DMS53 (cell line): ENCODE data around the gene SRD5A1.

Source experiments
- DNase-seq: peaks from one replicate; lab custom pipeline; 2025; lab: John Stamatoyannopoulos, UW

The SRD5A1 gene, protein sequence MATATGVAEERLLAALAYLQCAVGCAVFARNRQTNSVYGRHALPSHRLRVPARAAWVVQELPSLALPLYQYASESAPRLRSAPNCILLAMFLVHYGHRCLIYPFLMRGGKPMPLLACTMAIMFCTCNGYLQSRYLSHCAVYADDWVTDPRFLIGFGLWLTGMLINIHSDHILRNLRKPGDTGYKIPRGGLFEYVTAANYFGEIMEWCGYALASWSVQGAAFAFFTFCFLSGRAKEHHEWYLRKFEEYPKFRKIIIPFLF

DNA sequence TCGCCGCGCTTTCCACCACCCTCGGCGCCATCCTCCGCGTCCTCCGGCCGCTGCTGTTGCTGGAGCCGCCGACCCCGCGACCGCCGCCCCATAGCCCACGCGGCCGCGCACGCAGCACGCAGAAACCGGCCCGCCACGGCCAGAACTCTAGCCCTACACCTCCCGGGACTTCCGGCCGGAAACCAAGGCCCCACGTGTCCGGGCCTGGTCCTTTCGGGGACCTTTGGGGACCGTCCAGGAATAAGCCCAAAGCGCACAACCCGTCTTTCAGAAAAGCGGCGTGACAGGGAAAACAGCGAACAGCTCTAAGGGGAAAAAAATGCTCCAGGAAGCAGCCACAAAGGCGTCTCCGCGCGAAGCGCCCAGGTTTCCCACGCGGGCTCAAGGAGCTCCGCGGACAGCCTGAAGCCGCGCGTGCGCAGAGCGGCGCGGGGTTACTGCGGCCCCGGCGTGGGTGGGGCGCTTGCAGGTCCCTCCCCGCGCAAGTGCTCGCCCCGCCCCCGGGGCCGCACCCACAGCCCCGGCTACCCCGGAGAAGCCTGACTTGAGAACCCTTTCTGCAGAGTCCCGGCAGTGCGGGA, at the start of gene SRD5A1, which contains the start of gene NSUN2:
Gene SRD5A1 (plus strand): TSS at position 553 of the 581 bp plus-strand sequence. CDS start 137 bp downstream, outside the sequence.
Gene NSUN2 (minus strand): TSS at position 157 of the 581 bp plus-strand sequence. CDS start 65 bp downstream, at position 92.
- peak; percentile 97 for DNase-seq

DNA sequence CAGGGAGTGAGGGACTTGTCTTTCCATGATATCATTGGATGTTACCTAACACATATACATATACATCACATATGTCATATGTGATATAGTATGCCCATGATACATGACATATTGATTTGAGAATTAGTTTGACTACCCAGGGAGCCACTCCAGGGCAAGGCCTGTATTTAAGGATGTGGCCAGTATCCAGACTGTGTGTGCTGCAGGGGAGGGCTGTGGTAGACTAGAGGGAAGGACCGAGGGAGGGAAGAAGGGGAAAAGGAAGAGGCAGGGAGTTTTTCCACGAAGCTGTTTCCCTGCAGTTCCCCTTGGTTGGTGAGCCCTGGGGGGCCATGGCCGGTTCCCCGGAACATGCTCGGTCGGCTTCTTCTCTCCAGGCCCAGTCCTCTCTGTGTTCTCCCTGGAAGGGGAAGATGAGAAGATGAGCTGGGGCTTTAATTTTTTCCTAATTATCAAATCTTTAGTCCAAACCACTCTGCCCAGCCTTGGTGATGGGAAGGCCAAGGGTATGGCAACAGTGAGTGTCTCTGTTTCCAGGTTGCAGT, 49.1 kb upstream of the SRD5A1 start:
- DNase-seq = no peak

DNA sequence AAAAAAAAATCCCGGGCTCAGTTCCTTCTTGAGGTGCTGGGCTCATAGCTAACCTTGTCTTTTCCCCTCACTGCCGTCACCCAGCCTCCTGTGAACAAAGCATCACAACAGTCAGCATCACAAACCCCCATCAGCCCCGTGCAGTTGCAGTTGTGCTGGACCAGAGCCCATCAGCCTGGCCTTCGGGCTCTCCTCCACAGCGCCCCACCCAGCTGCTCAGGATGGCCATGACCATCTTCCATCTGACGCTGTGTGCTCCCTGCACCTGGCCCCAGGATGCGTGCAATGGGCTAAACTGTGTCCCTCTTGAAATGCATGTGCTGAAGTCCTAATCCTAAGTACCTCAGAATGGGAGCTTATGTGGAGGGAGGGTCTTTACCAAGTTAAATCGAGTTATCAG, 48.5 kb upstream of the SRD5A1 start:
- DNase-seq = no peak

DNA sequence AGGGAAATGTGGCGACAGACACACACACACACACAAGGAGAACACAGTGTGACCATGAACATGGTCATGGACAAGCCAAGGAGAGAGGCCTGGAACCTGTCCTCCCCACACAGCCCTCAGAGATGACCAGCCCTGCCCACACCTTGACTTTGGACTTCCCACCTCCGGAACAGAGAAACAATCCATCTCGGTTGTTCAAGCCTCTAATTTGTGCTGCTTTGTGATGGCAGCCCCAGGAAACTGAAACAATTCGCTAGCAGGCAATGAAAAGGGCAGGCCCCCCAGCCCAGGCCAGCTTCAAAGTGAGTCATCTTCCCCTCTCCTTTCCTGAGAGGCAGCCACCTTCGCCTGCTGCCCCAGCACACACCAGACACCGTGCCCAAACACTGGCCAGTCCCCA, 48.1 kb upstream of the SRD5A1 start:
- DNase-seq = no peak

DNA sequence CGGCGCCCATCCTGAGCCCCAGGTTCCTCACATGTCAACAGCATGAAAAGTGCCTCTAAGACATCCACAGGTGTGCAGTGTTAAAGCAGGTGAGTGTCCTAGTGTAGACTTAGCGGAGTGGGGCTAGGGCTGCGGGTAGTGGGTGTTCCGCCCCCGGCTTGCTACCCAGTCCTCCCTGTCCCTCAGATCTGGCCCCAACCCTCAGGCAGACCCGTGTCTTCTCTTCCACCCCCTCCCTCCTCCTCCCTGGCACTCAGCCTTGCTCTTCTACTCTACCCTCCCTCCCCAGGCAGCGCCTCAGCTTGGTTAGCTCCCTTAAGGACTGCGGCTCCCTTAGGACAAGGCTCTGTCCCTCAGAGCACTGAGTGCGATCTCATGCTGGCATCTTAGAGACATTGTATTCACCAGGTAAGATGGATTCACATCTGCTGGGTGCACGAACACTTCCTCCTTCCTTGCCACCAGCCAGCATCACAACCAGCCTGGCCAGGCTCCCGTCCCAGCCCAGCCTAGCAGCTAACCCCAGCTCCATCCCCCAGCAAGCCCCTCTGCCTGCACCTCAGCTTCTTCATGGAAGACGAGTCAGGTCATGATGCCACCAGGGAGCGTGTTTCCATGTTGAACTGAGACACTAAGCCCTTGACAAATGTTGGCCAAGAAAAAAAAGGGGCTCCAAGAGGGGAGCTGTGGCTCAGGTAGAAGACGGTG, 47.1 kb upstream of the SRD5A1 start:
- DNase-seq = no peak

DNA sequence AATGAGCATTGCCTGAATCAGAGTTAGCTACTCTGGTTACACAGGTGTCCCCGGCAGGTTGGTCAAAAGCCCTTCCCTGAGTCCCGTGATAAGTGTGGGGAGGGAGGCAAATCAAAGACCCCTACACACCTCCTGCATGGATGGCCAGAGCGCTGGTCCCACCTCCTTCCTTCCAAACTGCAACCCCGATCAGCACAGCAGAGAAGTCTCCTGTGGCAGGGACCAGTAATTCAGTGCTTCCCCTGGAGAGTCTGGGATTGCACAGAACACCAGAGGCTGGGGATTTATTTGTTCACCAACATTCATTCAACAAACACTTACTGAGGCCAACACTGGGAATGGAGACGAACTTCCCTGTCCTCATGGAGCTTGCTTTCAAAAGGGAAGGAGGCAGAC, 46.6 kb upstream of the SRD5A1 start:
- no peak for DNase-seq

DNA sequence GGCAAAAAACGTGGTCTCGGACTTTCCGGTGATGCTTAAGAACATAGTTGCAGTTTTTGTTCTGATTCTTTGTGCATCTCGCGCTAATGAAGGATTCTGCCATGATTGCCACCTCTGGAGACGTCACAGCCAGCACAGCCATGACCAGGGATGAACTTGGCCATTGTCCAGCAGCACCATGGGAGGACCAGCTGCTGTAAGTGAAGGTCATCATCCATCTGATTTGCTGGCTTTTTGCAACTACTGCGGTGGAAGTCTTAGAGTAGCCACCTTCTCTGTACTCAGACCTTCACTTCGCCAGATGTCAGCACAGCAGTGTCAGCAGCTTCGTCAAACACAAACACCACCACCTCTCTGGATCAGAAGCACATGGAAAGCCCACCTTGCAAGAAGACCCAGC, 46.1 kb upstream of the SRD5A1 start:
- peak; percentile 14 for DNase-seq

DNA sequence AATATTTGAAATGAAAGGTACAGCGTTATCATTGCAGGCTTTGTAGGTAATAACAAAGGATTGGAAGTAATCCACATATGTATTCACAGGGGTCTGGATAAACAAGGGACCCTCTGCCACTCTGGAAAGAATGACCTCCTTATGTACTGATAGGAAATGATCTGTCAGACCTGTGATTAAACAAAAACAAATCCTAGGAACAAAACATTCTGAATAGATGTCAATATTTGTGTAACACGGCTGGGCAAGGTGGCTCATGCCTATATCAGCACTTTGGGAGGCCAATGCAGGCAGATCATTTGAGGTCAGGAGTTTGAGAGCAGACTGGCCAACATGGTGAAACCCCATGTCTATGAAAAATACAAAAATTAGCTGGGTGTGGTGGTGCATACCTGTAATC, 42.7 kb upstream of the SRD5A1 start:
- DNase-seq = peak; percentile 38

DNA sequence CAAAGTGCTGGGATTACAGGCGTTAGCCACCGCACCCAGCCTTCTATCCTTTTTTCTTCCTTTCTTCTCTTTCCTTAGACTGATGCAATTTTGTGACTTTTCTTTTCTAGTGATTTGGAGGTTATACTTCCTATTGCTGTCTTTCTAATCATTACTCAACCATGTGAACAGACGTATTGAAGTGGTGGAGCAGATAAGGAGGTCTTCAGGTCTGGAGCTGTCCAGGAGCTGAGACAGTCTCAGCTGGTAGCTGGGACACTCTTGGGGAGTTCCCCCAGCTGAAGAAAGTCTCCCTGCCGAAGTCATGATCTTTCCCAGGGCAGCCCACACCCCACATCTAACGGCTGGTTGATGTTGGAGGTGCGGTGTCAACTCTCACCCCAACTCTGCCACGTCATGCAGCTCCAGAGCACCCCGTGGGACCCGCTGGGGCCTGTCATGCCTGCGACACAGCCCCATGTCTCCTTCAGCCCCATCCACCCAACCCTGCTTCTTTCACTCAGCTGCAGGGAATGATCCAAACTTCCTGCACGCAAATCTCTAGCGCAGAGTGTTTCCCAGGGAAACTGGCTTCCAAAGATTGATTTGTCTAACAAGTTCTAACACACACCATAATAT, 41.5 kb upstream of the SRD5A1 start:
- no peak for DNase-seq

DNA sequence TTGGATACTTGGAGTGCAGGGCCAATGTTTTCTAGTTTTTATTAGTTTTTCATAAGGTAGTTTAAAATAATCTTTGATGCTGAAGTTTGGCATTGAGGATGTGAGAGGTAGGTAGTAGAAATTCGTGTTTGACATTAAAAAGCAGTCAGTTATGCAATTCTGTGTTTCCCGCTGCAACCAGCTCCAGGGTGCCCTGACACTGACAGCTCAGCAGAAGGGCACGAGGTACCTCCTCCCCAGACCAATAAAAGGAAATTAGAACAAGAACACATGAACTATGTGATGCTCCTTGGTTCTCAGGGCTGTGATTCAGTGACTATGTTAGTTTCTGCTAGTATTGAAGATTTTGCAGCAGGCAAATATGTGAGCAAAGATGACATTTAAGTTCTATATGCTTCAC, 40.6 kb upstream of the SRD5A1 start:
- no peak for DNase-seq

DNA sequence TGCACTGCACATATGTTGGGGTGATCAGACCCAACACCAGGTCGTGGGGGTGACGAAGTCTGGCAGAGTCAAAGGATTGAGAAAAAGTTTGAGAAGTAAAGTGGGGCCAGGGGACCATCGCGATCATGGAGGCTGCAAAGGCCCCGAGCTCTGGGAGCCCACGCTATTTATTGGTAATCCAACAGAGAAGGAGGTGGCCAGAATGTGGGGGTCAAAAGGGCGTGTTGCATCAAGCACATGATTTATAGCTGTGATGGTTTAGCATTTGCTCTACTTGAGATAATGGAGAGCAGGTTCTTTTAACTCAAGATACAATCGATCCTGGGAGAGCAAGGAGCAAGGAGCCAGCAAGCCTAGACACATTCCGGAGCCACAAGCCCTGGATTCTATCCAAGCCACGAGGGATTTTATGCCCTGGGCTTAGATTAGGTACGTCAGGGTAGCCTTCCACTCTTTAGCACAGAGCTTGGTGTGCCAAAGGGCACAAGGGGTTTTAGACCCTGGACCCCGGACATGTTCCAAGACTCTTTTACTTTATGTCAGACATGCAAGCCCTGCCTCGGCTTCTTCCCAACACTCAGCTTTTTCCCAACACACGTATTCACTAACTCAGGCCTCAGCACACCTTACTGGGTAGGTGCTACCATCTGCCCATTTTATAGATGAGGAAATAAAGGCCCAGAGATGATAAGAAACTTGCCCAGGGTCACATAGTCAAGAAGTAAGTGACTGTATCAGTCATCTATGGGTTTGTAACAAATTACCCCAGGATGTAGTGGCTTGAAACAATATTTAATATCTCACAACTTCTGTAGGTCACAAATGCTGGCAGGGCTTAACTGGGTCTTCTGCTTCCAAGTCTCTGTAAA, 39.9 kb upstream of the SRD5A1 start:
- no peak for DNase-seq

DNA sequence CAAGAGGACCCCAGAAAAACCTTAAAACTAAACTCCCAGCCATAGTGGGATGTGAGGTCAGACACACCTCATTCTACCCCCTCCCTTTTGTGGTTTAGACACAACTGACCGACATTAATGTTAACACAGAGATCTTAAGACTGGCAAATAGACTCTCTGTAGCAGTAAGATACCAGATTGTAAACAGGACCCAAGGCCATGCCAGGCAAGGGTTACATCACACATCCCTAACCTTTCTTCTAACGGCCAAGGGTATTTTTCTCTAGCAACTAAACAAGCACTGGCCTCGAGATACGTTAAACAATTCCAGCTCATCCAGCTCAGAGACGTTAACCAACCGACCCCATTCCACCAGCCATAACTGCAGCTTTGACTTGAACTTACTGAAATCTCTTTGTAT, 39.2 kb upstream of the SRD5A1 start:
- DNase-seq = no peak

DNA sequence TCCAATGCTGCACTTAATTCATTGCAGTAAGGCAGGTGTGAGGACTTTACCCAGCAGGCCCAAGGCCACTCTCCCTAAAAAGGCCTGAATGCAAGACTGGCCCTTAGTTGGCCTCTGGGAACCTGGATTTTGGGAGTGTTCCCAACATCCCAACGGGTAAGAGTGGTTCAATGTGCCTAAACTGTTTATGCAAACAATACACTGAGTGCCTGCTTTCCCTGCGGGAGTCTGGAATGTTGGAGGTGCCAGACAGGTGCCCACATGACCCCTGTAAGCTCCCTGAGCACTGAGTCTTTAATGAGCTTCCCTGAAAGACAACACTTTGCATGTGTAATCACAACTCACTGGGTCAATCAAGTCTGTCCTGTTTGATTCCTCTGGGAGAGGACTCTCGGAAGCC, 37.8 kb upstream of the SRD5A1 start:
- no peak for DNase-seq

DNA sequence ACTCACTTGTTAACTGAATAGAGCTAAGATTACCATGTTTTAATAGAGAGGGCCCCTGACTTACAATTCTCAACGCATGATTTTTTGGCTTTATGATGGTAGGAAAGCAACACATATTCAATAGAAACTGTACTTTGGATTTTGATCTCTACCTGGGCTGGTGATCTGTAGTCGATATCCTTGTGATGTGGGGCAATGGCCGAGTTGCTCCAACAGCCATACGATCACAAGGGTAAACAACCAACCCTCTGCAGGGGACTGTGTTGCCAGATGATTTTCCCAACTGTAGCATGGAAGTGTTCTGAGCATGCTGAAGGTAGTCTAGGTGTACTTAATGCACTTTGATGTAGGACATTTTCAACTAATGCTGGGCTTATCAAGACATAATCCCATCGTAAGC, 36.9 kb upstream of the SRD5A1 start:
- DNase-seq = no peak

DNA sequence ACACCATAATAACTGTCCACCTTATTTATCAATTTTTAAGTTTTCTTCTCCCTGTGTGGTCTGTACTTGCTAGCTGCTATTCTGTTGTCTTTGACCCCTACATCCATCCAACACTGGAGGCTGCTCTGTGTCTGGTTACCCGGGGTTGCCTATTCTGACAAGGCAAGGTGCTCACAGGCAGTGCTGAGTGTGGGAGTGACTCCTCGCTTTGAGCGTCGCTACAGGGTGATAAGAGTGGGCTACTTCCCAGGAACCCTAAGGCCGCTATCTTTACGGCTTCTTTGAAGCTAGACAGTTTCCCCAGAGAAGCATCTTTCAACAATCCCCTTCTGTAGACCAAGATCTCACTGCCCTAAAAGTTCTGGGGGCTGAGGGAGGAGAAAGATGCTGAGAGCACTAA, 35.7 kb upstream of the SRD5A1 start:
- DNase-seq = no peak

DNA sequence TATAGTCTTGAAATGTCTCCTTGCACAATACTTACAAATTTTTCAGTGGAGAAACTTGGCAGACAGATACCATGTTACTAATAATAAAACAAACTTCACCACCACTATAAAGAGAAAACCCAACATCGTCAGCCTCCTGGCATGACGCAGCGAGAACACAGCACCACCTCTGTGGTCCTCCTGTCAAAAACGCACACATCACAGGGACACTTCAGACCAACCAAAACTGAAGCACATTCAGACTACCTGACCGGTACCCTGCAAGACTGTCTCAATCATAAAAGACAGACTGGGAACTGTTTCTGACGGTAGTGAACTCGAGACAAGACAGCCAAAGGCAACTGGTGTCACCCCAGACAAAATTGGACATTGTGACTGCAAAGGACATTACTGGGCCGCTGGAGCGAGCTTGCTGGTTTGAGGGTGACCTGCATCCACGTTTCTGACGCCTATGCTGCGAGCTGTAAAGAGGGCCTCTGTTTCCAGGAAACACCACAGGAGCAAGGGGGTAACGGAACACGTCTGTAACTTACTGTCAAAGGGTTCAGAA, 34.8 kb upstream of the SRD5A1 start:
- no peak for DNase-seq

DNA sequence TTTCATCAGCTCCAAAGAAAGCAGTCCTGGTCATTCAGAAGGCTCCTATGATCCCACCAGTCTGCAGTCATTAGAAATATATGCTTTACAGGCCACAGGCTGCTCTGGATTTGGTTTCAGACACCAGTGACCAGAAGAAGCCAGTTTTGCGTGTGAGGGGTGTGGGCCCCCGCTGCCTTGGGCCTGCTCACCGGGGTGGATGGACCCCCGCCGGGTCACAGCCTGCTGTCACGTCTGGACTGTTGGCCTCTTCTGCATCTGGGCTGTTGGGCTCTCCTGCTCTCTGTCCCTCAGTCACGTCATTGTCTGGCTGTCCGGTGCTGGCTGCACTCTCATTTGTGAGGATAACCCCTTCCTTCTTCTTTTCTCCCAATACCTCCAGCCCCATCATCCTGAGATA, 33.5 kb upstream of the SRD5A1 start:
- no peak for DNase-seq

DNA sequence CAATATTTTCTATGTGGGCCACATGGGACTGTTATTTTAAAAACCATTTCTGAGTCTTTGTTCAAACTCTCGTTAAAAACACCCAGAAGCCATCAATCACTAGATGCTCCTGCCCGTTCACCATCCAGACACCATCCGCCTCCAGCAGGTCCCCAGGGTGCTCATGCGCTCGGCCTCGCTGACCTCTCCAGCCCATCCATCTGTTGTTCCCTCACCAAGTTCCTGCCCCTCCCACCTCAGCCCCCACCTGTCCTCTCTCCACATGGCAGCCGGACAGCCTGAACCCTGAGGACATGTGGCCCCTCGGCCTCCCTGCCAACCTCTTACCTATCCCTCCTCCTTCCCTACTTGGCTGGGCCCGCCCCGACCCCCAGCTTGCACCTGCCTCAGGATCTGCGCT, 32.0 kb upstream of the SRD5A1 start:
- no peak for DNase-seq

DNA sequence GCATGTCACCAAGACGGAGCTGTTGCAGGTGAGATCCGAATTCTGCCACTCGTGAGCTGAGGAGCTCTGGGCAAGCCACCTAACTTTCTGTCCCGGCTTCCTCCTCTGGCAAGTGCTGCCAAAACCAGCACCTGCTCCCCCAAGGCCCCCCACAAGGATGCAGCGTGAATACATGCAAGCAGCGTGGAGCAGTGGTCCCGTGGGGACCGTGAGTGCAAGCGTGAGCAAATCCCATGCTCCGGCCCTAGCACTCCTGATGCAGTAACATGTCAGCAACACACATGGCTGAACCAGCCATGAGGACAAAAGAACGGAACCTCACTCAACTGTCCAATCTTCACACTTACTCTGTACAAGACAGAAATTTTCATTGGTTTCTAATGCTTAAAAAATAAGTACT, 31.4 kb upstream of the SRD5A1 start:
- no peak for DNase-seq

DNA sequence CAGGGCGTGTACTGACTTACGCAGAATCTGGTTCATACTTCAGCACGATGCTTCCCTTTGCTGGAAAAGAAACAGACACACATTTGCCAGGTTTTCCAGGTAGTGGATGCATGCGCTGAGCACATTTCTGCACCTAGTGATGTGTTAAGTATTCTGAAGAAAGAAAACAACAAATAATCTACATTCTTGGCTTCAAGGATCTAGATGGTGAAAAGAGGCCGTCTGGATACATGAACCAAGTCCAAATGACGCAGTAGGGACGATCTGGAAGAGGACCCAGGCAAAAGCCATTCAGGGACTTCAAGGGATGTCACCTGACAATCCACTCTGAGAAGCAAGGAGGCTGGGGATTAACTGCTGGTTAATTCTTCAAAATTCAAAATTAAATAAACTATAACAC, 30.8 kb upstream of the SRD5A1 start:
- no peak for DNase-seq

DNA sequence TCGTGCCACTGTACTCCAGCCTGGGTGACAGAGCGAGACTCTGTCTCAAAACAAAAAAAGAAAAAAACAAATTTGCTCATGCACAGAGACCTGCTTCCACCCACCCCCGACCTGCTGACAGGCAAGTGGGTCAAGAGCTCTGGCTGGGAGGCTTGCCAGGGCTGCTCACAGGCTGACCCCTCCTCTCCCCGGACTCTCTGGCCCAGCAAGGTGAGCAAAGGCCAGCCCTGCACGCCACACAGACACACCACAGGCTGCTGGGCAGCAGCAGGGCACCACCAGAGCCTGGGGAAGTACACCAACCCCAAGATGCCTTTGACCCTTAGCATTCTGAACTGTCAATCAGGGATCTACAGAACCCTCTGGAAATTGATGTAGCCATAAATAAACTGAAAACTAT, 29.6 kb upstream of the SRD5A1 start:
- DNase-seq = no peak
